ENCODE data around the gene EED. TPM values are rescaled to one million over a fixed set of nuclear protein-coding genes. Genes with fewer than 3 reads are reported as not detected.

EED gene
- total RNA-seq, 2 experiments from 2014 or later = 32.1 to 35.4 TPM

GRCh38 chr11:86230921-86231434 lies 13.6 kb upstream of the EED start:
- DNase-seq (no peak), ATAC-seq (ENCODE audit: poor library complexity) (no peak)
- no peaks in the 10 kb centered on the region for H3K4me1 ChIP-seq (ENCODE audit: insufficient read depth, low read length)
- no peak overlapping the region for H3K27ac ChIP-seq (ENCODE audit: low read depth in 1 of 2, low read length in 2 of 2)
- Mint-ChIP-seq H3K27me3 (no peaks in the 10 kb centered on the region), H3K4me3 (no peak overlapping the region), H3K9me3 (no peaks in the 10 kb centered on the region), H3K4me1 (ENCODE audit: low read depth) (no peaks in the 10 kb centered on the region), H3K36me3 (ENCODE audit: low read depth) (no peaks in the 10 kb centered on the region), H3K27ac (no peak overlapping the region)
- no peaks in the 10 kb centered on the region for H3K27me3 ChIP-seq (ENCODE audit: control insufficient read depth in 1 of 2, insufficient read depth in 2 of 2, low read length in 2 of 2)
- ChIA-PET POLR2A (no interaction called here), CTCF (no interaction called here)
- no peak for TF ChIP-seq CTCF (IDR thresholded peaks at IDR 0.05)
- H3K4me3 ChIP-seq (ENCODE audit: low read length) = no peak overlapping the region
- intact Hi-C loops (cut with DNase I, micrococcal nuclease) = no loop called here
- no peaks in the 10 kb centered on the region for H3K36me3 ChIP-seq (ENCODE audit: insufficient read depth, low read length)
- no peaks in the 10 kb centered on the region for H3K9me3 ChIP-seq (ENCODE audit: control insufficient read depth in 1 of 2, insufficient read depth in 1 of 2, low read length in 2 of 2)

GRCh38 chr11:86232556-86232955 lies 12.0 kb upstream of the EED start:
- CTCF ChIA-PET = no interaction called here

GRCh38 chr11:86234831-86235461 lies 9.6 kb upstream of the EED start:
- Mint-ChIP-seq H3K27me3 (no peaks in the 10 kb centered on the region), H3K36me3 (ENCODE audit: low read depth) (no peaks in the 10 kb centered on the region), H3K27ac (no peak overlapping the region), H3K4me3 (no peak overlapping the region), H3K4me1 (ENCODE audit: low read depth) (no peaks in the 10 kb centered on the region), H3K9me3 (no peaks in the 10 kb centered on the region)
- Histone ChIP-seq H3K27me3 (ENCODE audit: control insufficient read depth in 1 of 2, insufficient read depth in 2 of 2, low read length in 2 of 2) (no peaks in the 10 kb centered on the region), H3K36me3 (ENCODE audit: insufficient read depth, low read length) (no peaks in the 10 kb centered on the region), H3K4me3 (ENCODE audit: low read length) (no peak overlapping the region), H3K27ac (ENCODE audit: low read depth in 1 of 2, low read length in 2 of 2) (no peak overlapping the region), H3K9me3 (ENCODE audit: control insufficient read depth in 1 of 2, insufficient read depth in 1 of 2, low read length in 2 of 2) (no peaks in the 10 kb centered on the region), H3K4me1 (ENCODE audit: insufficient read depth, low read length) (no peaks in the 10 kb centered on the region)
- no peak for TF ChIP-seq CTCF (IDR thresholded peaks at IDR 0.05)
- no peak for ATAC-seq (ENCODE audit: poor library complexity)
- no peak for DNase-seq
- ChIA-PET POLR2A (no interaction called here), CTCF (no interaction called here)
- intact Hi-C loops (cut with DNase I, micrococcal nuclease) = no loop called here

More at GRCh38 chr11:86232556-86232955, 12.0 kb upstream of the EED start:
- POLR2A ChIA-PET = interaction anchor here (0.7 kb wide), 1 partner anchor 17 kb away, joined by 3 read pairs; no protein-coding TSS in a partner anchor
- ATAC-seq (ENCODE audit: poor library complexity) (no peak), DNase-seq (no peak)
- H3K9me3 Mint-ChIP-seq = no peaks in the 10 kb centered on the region
- Histone ChIP-seq H3K27ac (ENCODE audit: low read depth in 1 of 2, low read length in 2 of 2) (no peak overlapping the region), H3K36me3 (ENCODE audit: insufficient read depth, low read length) (no peaks in the 10 kb centered on the region), H3K4me3 (ENCODE audit: low read length) (no peak overlapping the region), H3K27me3 (ENCODE audit: control insufficient read depth in 1 of 2, insufficient read depth in 2 of 2, low read length in 2 of 2) (no peaks in the 10 kb centered on the region), H3K9me3 (ENCODE audit: control insufficient read depth in 1 of 2, insufficient read depth in 1 of 2, low read length in 2 of 2) (no peaks in the 10 kb centered on the region), H3K4me1 (ENCODE audit: insufficient read depth, low read length) (no peaks in the 10 kb centered on the region)
- intact Hi-C loops (cut with DNase I, micrococcal nuclease) = no loop called here
- no peak for TF ChIP-seq CTCF (IDR thresholded peaks at IDR 0.05)
- no peaks in the 10 kb centered on the region for H3K36me3 Mint-ChIP-seq (ENCODE audit: low read depth)
- no peaks in the 10 kb centered on the region for H3K4me1 Mint-ChIP-seq (ENCODE audit: low read depth)
- no peak overlapping the region for H3K27ac Mint-ChIP-seq
- H3K27me3 Mint-ChIP-seq = no peaks in the 10 kb centered on the region
- no peak overlapping the region for H3K4me3 Mint-ChIP-seq
